NCI-H748 (cell line): Measurements from ENCODE around the gene LOXL4.

Source experiments
- DNase-seq: peaks from one replicate; lab custom pipeline; 2025; ENCODE audit not compliant: unreplicated experiment; lab: John Stamatoyannopoulos, UW

LOXL4 gene

GRCh38 chr10:98295401-98295811 is 27.4 kb upstream of the LOXL4 start:
- no peak for DNase-seq

GRCh38 chr10:98294270-98294627 is 26.3 kb upstream of the LOXL4 start:
- DNase-seq, result no peak

- no peak for DNase-seq
These were observed 25.7 kb upstream of the LOXL4 start for GRCh38 chr10:98293550-98294269.

GRCh38 chr10:98292971-98293370 is 25.0 kb upstream of the LOXL4 start:
- no peak for DNase-seq

GRCh38 chr10:98289802-98290209 is 21.8 kb upstream of the LOXL4 start:
- DNase-seq, result no peak

GRCh38 chr10:98287321-98287720 is 19.3 kb upstream of the LOXL4 start:
- no peak for DNase-seq

GRCh38 chr10:98286419-98286818 is 18.4 kb upstream of the LOXL4 start:
- DNase-seq, result no peak

- DNase-seq, result no peak
These were observed 17.4 kb upstream of the LOXL4 start for GRCh38 chr10:98285416-98285815.

GRCh38 chr10:98276311-98276710 is 8.3 kb upstream of the LOXL4 start:
- no peak for DNase-seq

GRCh38 chr10:98274562-98274961 is 6.6 kb upstream of the LOXL4 start:
- DNase-seq, result no peak

- DNase-seq, result no peak
These were observed 5.3 kb upstream of the LOXL4 start for GRCh38 chr10:98273057-98273850.

GRCh38 chr10:98272656-98273055 is 4.7 kb upstream of the LOXL4 start:
- DNase-seq, result no peak

- no peak for DNase-seq
These were observed 4.3 kb upstream of the LOXL4 start for GRCh38 chr10:98272245-98272644.

GRCh38 chr10:98270786-98271185 is 2.8 kb upstream of the LOXL4 start:
- DNase-seq, result no peak

GRCh38 chr10:98270073-98270740 is 2.2 kb upstream of the LOXL4 start:
- peak; percentile 65 for DNase-seq

- no peak for DNase-seq
These were observed 1.5 kb upstream of the LOXL4 start for GRCh38 chr10:98269435-98269912.

- DNase-seq, result no peak
These were observed 869 bp upstream of the LOXL4 start for GRCh38 chr10:98268694-98269431.

GRCh38 chr10:98267069-98267893 is 713 bp downstream of the LOXL4 start:
- no peak for DNase-seq

- no peak for DNase-seq
These were observed 1.3 kb downstream of the LOXL4 start for GRCh38 chr10:98266647-98267046.
